ENCODE results near the gene NBEA.
"Not testable (repeated sequence)": the region's sequence is repeated elsewhere in the genome, so short reads cannot be mapped to it uniquely, and the experiment has no call there.

NBEA gene

DNA sequence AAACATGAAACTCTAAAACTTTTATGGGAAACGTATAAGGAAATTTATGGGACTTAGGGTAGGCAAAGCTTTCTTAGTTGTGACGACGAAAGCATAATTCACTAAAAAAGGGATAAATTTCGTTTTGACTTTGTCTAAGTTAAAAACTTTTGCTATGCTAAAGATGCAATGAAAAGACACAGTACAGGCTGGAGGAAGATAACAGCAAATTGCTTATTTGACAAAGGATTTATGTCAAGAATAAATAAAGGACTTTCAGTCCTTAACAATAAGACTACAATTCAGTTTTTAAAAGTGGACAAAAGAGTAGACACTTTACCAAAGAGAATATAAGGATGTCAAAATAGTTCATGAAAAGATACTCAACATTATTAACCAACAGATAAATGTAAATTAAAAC lies 150.2 kb downstream of the NBEA start:
- DNase-seq = no peak

DNA sequence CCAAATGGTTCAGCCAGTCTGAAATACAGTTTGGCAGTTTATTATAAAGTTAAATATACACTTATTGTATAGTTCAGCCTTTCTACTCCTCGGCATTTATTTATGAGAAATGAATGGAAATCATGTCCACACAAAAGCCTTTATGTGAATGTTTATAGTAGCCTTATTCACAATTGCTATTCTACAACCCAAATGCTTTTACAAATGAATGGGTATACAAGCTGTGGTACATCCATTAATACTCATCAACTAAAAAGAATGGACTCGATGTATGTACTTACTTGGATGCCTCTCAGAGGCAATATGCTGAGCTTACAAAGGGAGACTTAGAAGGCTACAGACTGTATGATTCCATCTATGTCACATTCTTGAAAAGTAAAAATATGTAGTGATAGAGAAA lies 150.7 kb downstream of the NBEA start:
- DNase-seq = no peak

DNA sequence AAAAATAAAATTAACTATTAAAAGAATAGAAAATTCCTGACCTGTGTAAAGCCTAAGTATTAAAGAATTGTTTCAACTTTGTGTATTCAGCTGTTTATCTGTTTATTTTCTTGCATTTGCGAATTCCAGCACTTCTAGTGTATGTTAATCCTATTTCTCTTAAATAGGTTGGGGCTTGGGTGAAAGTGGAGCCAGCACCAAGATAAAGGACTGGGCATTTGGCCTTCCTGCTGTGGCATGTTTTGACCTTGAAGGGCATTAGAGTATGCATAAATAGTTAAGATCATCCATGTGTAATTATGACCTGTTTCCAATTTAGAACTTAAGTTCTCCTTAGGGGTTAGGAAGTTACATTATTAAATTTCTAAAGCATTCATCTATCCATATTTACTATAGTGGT lies 151.3 kb downstream of the NBEA start:
- DNase-seq = no peak

DNA sequence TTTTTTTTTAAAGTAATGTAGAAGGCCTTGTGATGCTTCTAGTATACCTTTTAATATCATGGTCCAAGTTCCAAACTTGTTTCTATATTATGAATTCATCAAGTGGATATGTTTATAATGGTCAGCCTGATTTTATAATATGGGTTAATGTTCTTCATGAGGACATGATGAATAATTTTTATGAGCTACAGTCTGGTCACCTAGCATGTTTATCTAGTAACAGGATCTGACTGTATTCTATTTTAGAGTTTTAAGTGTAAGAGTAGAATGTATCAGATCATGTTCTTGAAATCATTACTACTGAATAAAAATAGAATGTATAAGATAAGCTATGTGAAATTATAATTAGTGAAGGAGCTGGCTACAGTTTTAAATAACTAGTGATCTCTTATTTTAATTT lies 164.7 kb downstream of the NBEA start:
- DNase-seq = not testable (repeated sequence)

GRCh38 chr13:35107535-35107934 lies 165.5 kb downstream of the NBEA start:
- no peak for DNase-seq

GRCh38 chr13:35113612-35114011 lies 171.5 kb downstream of the NBEA start:
- DNase-seq = not testable (repeated sequence)

- DNase-seq = no peak
These were observed 185.4 kb downstream of the NBEA start for GRCh38 chr13:35127466-35127865.

- no peak for DNase-seq
These were observed 187.4 kb downstream of the NBEA start for GRCh38 chr13:35129500-35129899.

DNA sequence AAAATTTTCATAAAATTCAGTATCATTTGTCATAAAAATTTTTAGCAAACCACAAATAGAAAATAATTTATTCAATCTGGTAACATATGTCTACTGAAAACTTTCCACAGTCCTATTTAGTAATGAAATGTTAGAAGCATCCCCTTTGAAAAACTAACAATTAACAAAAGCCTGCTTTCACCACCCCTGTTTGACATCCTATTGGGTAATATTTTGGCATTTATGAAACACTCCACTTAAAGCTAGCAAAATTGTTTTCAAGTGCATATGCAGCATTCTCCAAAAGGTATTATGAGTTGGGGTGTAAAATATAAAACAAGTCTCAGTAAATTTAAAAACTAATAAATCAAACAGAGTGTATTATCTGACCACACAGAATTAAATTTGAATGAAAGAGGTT lies 189.4 kb downstream of the NBEA start:
- no peak for DNase-seq

DNA sequence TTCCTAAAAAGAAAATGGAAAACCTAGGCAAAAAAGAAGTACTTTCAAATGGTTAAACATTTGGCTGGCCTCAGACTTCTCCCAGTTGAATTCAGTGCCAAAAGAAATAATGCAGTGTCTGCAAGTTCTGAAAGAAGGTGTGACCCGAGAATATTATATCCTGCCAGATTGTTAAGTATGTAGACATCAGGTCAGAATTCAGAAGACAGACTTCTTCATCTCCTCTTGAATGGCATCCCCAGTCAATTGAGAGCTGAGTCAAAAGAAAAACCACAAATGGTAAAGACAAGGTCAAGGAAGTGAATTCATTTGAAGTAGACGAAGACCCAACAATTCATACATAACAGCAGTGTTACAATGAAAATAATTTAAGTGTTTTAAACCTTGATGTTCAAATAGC lies 194.5 kb downstream of the NBEA start:
- DNase-seq = no peak

DNA sequence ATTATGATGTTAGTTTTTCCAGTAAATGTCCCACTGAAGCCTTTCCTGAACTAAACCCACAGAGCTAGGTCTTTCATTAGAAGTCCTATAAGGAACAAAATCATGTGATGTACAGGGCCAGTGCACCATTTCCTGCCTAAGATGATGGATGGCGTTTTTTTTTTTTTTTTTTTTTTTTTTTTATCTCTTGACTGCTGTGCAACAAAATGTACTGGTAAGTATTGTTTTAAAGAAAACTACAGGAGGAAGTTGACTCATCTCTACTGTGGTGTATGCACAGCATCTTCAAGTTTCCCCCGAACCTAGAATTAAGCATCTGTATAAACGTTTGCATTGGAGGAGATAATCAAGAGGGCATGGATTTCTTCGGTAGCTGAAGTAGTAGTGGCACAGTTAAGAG lies 197.5 kb downstream of the NBEA start:
- no peak for DNase-seq

GRCh38 chr13:35140321-35140720 lies 198.3 kb downstream of the NBEA start:
- DNase-seq = peak; percentile 64

DNA sequence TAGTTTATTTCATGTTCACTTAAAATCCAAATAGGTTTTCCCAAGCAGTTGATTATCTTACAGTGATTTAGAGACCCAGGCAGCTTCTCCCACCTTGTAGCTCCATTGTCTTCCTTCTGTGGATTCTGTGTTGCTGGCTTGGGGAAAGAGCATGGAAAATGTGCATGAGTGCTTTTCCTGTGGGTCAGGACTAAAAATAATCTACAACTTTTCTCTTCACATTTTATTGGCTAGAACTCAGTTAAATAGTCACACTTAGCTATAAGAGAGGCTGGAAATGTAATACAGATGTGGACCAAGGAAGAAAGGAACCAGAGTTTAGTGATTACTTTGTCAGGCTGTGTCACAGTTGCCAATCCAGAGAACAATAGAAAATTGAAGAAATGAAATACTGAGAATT lies 198.8 kb downstream of the NBEA start:
- no peak for DNase-seq

GRCh38 chr13:35143123-35143522 lies 201.1 kb downstream of the NBEA start:
- DNase-seq = no peak

- no peak for DNase-seq
These were observed 202.3 kb downstream of the NBEA start for GRCh38 chr13:35144166-35144890.

DNA sequence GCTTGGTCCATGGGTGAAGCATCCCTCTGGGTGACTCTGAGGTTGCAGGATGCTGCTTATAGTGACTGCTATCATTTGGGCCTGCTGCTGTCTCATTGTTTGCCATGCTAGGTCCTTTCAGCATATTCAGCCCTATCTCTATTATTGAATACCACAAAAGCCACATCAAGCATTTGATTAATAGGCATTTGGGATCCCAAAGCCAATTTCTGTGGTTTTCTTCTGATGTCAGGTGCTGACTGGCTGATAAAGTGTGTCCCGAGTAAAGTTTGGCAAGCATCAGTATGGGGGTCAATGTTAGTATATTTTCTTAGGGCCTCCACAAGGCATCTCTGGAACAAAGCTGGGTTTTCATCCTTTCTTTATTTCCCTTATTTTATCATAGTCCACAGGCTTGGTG lies 204.6 kb downstream of the NBEA start:
- DNase-seq = no peak

DNA sequence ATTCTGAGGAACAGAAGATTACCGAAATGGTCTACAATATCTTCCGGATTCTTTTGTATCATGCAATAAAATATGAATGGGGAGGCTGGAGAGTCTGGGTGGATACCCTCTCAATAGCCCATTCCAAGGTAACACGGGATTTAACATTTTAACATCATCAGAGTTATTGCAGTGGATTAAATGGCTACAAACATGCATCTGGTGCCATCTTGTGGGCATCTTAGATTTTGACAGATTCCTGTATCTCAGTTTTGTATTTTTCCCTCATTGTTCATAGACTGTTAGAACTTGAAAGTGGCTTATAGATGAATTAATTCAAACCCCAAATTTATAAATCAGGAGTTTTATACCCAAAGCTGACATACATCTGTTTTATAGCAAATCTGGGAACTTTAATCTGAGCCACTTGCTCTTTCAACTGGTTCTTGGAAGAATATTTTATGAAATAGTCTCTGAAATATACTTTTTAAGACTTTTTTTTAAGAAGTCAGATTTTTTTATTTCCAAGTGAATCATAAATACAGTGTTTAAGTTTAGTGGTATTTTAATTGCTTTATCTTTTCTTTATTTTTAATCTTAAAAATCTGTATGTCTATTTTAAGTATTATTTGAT lies 215.2 kb downstream of the NBEA start:
- DNase-seq = peak; percentile 29

GRCh38 chr13:35159041-35159440 lies 217.0 kb downstream of the NBEA start:
- no peak for DNase-seq

DNA sequence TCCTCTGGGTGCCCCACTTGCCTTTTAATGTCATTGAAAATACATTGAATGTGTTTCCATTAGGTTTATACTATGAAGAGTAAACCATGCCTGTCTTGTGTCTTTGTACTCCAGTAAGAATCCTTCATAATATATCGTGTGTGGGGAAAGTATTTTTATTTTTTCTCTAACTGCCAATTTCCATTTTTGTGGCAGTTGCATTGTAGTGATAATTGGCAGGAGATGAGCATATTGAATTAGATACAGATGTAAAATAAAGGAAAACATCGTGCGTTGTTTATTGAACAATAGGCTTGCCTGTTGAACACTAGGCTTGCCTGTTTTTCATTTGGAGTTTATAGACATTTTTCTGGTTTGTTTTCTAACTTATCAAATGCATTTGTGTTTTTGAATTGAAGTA lies 218.8 kb downstream of the NBEA start:
- DNase-seq = no peak

DNA sequence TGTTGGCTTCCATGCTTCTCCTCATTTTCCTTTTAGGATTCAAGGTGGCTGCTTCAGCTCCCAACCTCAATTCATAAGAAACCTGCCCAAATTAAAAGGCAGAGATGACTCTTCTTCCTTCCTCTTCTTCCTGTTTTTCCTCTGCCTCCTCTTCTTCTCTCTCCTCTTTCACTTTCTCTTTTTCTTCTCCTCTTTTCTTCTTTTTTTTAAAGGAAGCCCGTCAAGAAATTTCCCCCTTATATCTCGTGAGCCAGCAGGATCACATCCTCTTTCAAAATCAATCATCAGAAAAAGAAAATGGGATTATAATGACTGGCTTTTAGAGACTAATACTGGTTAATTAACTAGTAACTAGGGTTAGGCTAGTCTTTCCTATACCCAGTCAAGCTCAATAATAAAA lies 220.3 kb downstream of the NBEA start:
- DNase-seq = no peak

DNA sequence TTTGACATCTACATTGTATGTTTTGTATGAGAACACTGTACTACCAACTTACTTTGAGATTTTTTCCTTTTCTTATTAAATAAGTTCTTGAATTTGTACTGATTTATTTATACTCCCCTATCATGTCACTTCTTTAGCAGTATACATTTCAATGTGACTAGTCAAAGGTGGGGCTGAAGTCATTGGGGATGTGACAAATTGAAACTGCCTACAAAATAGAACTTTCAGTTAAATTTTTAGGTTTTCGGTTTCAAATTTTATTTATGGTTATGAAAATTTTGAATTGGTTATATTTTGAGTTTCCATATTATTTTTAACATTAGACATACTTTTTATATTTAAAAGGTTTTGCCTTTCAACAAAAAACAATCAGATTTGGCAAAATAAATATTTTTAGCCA lies 221.6 kb downstream of the NBEA start:
- DNase-seq = no peak

GRCh38 chr13:35164324-35164932 lies 222.4 kb downstream of the NBEA start:
- DNase-seq = peak; percentile 28

GRCh38 chr13:35165205-35165604 lies 223.1 kb downstream of the NBEA start:
- no peak for DNase-seq

GRCh38 chr13:35179494-35179893 lies 237.4 kb downstream of the NBEA start:
- no peak for DNase-seq

All from SHP77 treated with DMSO at 0.1 percent for 48 hours (cell line).